HG03457 (cell line): Measurements from ENCODE around the gene MIS18A.
"Not testable (repeated sequence)": the region's sequence is repeated elsewhere in the genome, so short reads cannot be mapped to it uniquely, and the experiment has no call there.

Source experiments
- ATAC-seq: cut with Tn5 transposase; IDR thresholded peaks from one replicate; pipeline ENCODE4 v1.9.1; 2021; ENCODE audit warnings: moderate number of reproducible peaks; ENCODE audit not compliant: unreplicated experiment

MIS18A gene, protein sequence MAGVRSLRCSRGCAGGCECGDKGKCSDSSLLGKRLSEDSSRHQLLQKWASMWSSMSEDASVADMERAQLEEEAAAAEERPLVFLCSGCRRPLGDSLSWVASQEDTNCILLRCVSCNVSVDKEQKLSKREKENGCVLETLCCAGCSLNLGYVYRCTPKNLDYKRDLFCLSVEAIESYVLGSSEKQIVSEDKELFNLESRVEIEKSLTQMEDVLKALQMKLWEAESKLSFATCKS

DNA sequence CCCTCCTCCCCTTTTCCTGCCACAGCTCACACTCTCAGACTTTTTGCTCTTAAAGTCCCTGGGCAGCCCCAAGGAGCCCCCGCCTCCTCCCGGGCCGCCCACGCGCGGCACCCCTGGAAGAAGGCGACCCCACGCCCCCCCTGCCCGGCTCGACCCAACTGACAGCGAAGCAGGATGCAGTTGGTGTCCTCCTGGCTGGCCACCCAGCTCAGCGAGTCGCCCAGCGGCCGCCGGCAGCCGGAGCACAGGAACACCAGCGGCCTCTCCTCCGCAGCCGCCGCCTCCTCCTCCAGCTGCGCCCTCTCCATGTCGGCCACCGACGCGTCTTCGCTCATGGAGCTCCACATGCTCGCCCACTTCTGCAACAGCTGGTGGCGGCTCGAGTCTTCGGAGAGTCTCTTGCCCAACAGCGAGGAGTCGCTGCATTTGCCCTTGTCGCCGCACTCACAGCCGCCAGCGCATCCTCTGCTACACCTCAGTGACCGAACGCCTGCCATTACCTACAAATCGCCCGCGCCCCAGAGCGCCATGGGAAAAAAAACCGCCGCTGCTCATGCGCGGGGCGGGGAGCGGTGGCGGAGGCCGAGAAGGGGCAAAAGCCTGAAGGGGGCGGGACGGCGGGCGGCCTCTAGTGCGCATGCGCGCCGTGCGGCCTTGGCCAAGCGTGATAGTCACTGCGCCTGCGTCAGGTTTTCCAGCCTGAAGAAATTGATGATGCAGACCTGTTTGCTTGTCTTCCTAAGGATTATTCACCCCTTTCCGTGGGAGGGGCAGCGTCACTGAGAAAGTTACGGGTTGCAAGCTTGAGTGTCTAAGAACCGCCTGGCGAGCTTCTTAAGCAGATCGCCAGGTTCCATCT is at the start of gene MIS18A:
Gene MIS18A, minus strand, starts transcription at position 532 of the 859 bp plus-strand sequence. Its CDS starts 35 bp downstream, at position 497.
- peak; percentile 88 for ATAC-seq

DNA sequence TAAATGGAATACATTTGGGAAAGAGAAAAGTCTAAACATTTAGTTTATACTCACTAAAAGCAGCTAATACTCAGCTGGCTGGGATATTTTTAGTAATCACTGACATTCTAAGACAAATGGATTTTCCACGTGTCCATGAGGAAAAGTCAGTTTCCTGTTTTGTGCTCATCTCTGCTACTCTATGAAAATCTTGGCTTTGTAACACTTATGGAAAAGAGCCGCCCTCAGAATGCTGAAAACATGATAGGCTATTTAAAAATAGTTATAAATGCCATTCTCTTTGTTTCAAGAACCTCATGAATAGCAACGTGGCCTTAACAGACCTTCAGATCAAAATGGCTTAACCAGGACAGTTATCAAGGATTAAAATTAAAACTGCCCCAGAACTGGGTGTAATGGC is 49.7 kb upstream of the MIS18A start:
- no peak for ATAC-seq

DNA sequence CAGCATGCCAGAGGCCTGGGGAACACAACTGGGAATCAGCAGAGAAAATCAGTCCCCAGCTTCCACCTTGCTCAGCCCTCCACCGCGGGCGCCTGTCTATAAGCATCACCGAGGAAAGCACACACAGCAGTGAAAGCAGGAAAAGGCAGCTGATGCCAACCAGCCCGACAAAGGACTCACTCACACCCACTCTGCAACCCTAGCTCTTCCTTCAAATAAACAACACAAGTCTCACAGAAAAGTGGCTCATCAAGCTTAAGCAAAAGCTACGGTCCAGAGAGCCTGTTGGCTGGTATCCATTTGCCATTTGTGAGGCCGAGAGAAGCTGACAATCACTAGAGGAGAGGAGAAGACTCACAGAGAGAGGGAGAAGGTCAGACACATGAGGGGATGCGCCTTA is 46.9 kb upstream of the MIS18A start:
- ATAC-seq: no peak

DNA sequence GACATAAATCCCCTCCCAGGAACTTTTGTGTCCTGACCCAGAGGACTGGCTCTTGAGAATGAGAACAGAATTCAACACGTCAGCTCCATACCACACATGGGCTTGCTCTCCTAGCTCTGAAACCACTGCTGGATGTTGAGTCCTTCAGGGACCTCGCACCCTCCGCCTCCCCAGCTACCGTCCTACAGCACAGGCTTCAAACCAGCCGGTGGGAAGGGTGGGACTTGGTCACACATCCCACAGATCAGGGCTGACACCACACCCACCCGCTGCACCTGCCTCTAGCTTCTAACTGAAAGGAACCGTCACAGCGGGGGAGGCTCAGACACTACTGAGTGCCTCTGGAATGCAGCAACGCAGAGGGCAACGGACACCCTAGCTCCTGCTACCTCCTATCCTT is 43.8 kb upstream of the MIS18A start:
- ATAC-seq: no peak

DNA sequence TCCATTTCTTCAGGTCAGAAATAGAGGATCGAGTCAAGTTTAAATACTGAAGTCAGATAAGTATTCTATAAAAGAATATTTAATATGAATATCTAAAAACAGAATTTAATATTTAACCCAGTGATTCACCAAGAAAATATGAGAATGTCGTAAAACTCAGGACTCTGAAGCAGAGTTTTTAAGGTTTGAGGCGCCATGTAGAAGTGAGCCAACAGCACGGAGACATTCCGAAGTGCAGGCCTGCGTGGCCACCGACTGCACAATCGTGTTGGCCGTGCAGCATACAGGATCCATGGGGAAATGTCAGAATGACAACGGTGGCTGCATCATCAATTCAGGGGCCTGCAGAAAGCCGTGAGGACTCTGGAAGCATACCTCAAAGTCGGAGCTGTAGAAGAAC is 43.3 kb upstream of the MIS18A start:
- no peak for ATAC-seq

DNA sequence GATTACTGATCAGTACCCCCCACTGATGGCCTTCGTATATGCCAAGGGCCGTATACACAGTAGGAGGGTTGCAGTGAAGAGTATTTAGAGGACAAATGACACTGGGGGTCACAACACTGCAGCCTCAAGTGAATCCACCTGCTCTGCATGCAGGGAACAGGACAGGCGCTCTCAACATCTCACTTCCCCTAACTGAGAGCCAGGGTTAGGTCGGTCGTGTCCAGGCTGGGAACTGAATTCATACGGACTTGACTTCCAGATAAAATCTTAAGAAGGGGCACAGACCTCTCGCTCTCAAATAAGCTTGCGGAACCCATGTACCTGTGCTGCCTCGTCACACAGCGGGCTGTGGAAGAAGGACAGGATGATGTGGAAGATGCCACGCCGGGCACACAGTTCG is 42.6 kb upstream of the MIS18A start:
- ATAC-seq: no peak

DNA sequence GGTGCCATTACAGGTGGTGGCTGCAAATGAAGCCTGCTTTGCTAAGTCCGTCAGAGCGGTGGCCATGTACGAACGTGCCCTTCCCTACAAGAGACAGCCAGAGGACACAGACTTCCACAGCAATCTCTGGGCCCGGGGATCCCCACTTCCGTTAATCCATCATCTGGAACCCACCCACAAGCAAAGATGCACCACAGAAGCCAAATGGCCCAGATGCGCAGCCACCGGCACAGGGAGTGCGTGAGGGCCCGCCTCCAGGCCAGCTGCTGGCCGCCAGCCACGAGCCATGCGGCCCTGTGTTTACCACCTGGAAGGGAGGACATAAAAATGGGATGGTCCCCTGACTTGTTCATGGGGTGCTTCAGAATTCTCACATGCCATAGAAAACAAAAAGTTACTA is 41.9 kb upstream of the MIS18A start:
- no peak for ATAC-seq

DNA sequence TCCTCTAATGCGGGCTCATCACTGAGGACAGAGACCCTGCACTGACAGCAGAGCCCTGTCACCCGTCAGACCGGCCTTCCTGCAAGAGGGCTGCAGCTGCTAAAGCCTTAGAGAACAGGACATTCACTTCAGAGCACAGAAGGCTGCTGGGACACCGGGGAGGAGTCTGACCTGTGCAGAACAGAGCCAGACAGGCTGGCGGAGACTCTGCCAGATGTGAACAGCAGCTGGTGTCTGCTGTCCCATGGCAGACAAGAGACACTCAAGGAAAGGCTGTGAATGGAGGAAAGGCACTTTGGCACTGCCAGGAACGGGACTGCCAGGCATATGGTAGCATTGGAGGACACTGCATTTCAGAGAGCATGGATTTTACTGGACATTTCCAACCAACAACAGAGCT is 41.2 kb upstream of the MIS18A start:
- no peak for ATAC-seq

DNA sequence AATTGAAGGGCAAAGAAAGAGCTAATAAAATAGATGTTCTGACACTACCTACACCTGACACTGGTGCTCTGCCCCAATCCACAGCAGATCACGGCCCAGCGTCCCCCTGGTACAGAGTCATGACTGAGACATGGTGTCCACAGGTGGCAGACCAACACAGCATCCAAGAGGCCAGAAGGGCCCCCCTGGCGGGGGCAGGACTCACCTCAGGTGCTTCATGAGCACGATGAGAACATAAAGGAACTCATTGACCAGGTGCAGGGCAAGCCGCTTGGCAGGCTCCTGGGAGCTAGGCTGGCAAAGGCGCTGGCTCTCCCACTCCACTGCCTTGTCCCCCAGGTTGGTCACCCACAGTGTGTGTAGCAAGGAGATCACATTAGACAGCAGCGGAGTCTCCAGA is 40.2 kb upstream of the MIS18A start:
- ATAC-seq: no peak

DNA sequence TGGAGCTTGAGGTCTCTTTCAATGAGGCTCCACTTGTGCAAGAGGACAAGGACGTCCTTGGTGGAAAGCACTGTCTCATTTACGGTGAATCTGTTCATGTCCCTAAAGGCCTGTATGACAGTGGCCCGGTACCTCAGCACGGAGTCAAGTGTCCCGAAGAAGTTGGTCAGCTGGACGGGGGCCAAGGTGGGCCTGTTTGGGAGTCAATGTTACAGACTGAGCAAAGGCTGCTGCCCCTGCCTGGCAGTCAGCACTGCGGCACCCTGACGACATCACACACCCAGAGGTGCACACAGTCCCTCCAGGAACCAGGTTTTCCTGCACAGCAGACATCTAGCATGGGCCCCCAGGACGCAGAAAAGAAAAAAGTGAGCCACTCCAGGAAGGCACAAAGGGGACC is 38.9 kb upstream of the MIS18A start:
- ATAC-seq: no peak

DNA sequence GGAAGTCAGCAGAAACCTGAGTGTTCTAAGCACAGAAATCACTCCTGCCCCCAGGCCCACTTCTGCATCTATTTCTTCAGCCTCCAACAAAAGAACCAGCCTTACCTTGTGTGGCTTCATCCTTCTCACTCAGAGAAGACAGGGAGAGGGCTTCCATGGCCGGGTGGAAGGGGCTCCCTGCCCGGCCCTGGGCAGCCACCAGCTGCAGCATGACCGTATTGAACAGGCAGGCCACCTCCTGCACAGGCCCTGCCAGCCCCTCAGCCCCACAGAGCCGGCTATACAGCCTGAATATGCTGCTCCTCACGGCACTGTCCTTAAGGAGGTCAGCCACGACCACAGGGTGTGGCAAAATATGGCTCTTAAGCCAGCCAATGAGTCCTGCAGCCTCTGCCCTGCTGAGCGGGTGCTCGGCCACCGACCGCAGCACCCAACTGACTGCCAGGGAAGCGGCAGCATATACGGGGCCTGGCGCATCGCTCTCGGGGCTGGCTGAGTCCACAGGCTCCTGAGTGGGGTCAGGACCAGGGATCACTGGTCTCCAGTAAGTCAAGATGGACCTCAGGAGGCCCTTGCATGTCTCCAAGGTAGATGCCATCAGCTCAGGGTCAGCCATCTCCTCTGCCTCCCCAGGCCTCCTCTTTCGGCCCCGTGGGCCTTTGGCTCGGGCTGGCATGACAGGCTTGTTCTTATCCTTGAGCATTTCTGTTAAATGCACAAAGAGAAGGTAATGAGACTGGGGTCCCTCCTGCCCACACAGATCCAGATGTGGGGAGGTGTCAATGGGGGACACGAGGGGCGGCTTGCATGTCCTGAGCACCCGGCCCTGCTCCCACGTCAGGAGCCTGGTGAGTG is 37.7 kb upstream of the MIS18A start:
- no peak for ATAC-seq

DNA sequence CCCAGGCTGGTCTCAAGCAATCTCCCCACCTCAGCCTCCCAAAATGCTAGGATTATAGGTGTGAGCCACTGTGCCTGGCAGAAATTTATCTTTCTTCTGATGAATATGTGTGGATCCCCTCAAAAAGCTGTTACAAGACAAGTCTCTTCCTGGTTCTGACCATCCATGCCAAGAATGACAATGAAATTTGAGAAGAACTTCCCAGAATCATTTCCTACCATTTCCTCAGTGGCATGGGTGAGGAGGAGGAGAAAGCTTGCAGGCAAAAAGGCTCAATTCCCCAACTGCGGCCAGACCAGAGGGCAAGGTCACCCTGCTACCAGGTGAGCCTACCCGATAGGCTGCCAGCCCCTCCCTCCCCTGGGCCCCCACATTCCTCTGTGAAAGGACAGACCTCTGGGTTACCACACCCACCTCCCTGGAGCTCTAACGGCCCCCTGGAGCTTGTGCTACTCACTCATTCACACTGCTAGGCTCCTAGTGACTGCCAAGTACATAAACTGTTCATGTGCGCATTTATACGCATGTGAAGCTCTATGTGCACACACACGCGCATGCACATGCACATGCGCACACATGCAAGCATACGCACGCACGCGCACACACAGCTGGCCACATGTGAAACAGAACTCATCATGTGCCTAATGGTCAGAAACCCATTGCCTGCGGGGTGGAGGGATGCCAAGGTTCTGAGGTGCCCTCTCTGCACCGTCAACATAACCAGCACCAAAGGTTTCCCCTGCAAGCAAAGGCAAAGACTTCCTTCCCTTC is 36.8 kb upstream of the MIS18A start:
- ATAC-seq: no peak

DNA sequence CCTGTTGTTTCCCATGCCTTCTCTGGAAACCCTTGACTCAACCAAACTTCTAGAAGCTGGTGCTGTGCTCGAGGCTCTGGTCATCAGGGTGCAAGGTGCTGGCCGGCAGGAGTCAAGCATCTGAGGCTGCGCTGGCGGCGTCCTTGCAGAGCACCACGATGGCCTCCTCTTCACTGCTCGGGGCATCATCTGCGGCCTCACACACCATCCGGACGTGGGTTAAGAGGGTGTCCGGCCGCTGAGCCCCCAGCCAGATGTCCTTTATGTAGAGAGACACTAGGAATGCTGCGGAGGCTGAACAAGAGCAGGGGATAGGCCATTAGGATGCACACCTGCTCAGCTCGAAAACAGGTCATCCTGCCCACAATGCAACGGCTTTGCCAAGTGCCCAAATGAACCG is 36.0 kb upstream of the MIS18A start:
- no peak for ATAC-seq

DNA sequence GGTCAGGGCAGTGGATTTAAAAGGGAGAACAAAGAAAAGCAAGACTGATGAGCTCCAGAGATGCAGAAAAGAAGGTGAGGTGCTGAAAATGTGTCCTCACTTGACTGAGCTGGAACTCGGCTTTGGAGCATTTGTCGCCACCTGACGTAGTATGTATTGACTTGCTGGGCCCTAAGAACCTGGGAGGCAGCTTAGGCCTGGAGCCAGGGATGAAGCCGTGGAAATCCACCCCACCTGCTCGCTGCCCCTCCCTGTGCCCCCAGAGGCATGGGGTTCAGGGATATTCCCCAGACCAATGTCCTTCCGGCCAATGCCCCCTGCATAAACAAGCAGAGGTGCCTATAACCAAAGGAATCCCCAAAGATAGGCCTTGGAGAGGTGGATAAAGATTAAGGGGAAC is 34.1 kb upstream of the MIS18A start:
- no peak for ATAC-seq

DNA sequence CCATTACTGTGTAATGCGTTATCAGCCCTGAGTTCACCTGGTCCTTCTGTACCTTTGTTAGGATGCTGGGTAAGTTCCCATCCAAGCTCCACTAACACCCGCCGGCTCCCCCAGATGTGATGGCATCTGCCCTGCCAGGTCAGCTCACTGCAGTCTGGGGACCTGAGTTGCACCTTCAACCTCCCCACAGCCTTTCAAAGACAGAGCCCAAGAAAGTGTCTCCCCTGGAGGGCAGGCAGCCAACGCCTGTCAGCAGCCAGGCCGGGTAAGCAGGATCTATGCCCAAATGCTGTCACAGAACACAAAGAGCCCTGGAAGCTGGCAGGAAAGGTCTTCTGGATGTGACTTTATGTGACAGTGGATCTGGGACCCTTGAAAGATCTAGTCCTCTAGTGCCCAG is 33.5 kb upstream of the MIS18A start:
- no peak for ATAC-seq

DNA sequence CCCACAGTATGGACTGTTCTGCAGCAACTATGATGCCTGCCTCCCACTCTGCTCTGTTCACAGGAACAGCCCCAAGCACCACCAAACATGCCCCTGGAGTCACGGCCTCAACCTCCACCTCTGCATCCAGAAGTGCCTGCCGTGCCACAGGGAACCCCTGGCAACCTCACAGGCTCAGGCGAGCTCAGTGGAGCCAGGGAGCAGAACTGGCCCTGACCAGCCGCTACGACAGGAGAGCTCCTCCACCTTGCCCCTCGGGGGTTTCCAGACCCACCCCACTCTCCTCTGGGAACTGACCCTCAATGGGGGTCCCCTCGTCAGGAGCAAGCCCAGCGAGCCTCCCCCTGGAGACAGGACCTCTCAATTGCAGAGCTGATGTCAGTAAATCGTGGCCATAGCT is 32.8 kb upstream of the MIS18A start:
- no peak for ATAC-seq

DNA sequence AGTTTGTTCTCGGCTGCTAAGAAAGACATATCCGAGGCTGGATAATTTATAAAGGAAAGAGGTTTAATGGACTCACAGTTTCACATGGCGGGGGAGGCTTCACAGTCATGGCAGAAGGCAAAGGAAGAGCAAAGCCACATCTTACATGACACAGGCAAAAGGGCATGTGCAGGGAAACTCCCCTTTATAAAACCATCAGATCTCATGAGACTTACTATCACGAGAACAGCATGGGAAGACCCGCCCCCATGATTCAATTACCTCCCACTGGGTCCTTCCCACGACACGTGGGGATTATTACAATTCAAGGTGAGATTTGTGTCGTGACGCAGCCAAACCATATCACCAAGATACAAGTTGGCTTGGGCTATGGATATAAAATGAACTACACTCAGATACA is 32.1 kb upstream of the MIS18A start:
- not testable (repeated sequence) for ATAC-seq

DNA sequence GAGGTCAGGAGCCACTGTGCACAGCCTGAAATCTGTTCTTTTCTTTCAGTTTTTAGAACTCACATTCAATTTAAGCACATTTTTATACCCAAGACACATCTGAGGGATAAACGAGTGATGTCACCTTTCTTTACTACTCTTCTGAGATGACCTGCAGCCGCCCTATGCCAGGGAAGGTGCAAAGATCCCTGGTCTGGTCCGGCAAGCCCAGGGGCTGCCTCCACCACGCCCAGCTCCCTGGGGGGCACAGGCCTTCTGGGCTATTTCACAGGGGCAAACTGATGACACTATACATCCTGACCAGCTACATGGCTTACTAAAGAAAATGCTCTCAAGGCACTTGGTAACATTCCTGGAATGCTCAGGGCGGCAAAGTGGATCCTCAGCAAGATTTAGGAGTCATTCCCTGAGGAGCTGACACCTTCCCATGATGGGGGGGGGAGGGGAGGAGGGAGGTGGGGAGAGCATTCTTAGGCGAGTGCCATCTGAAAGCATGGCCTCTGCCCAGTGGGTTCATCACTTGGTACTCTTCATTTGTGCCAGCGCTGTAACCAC is 31.1 kb upstream of the MIS18A start:
- no peak for ATAC-seq

DNA sequence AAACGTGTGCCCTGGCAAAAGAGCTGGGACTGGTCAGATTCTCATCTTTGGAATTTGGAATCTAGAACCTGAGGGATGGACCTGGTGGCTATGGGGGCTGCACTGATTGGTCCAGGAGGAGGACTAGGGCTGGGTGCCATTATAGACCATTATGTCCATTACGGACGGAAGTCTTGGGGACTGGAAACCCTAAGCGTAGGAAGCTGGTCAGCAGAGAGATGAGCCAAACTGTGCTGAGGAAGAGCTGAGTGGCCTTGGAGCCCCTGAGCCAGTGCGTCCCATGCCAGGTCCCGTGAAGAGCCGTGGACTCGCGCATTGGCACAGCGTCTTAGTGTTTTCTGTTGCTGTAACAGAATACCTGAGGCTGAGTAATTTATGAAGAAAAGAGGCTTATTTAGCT is 29.8 kb upstream of the MIS18A start:
- ATAC-seq: no peak

DNA sequence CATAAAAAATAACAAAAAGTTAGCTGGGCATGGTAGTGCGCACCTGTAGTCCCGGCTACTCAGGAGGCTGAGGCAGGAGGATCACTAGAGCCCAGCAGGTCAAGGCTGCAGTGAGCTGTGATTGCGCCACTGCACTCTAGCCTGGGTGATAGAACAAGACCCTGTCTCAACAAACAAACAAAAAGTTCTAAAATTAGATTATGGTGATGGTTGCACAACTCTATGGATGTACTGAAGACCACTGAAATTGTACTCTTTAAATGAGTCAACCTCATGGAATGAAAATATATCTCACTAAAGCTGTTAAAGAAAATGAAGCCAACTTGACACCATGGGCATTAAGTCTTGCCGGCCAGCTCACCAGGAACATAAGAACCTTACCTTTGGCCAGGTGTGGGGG is 28.9 kb upstream of the MIS18A start:
- ATAC-seq: no peak
